VCaP (cell line): ENCODE results near the gene RANBP3L.

Experiments used
- H3K27ac ChIP-seq: fragments of 450-650 bp; 2 replicates; pipeline ENCODE4 v1.5.1; 2017
- CTCF ChIP-seq: fragments of 450-650 bp; conservative IDR thresholded peaks from 2 replicates; pipeline ENCODE4 v1.5.1; 2017; ENCODE audit warnings: mild to moderate bottlenecking, moderate library complexity

Gene RANBP3L

GRCh38 chr5:36250427-36250826 is 51.3 kb downstream of the RANBP3L start:
- peak overlapping the region; percentile 27 for H3K27ac ChIP-seq
- no peak for TF ChIP-seq CTCF

GRCh38 chr5:36246036-36246800 is 55.5 kb downstream of the RANBP3L start:
- no peak for TF ChIP-seq CTCF
- H3K27ac ChIP-seq, result no peak overlapping the region

GRCh38 chr5:36244076-36244475 is 57.6 kb downstream of the RANBP3L start:
- TF ChIP-seq CTCF, result no peak
- H3K27ac ChIP-seq, result peak overlapping the region; percentile 95

GRCh38 chr5:36243653-36244052 is 58.0 kb downstream of the RANBP3L start:
- no peak for TF ChIP-seq CTCF
- H3K27ac ChIP-seq, result peak overlapping the region; percentile 95

GRCh38 chr5:36242534-36243485 is 58.9 kb downstream of the RANBP3L start:
- peak overlapping the region; percentile 95 for H3K27ac ChIP-seq
- TF ChIP-seq CTCF, result no peak

- TF ChIP-seq CTCF, result peak; percentile 88
- peak within 1 kb of the TSS; percentile 95 for H3K27ac ChIP-seq
These were observed 59.8 kb downstream of the RANBP3L start, which contains the start of gene NADK2 for GRCh38 chr5:36241631-36242533. Gene NADK2 (minus strand): TSS chr5:36241925. CDS start chr5:36241798, 127 bp downstream.
